Measurements from ENCODE around the gene CELA1. TPM values are rescaled to one million over a fixed set of nuclear protein-coding genes. Genes with fewer than 3 reads are reported as not detected.

Gene CELA1
- total RNA-seq, 2 donors from 2014 or later: not detected

GRCh38 chr12:51335931-51336330 lies 10.5 kb downstream of the CELA1 start:
- H3K36me3 ChIP-seq: no peaks in the 10 kb centered on the region

GRCh38 chr12:51334764-51335163 lies 11.7 kb downstream of the CELA1 start:
- Histone ChIP-seq H3K4me3 (no peak overlapping the region), H3K36me3 (no peaks in the 10 kb centered on the region), H3K9me3 (no peaks in the 10 kb centered on the region), H3K27me3 (replicated peaks; ENCODE audit: insufficient read depth) (no peaks in the 10 kb centered on the region), H3K27ac (no peak overlapping the region), H3K4me1 (replicated peaks) (no peaks in the 10 kb centered on the region)
- TF ChIP-seq POLR2A (IDR thresholded peaks at IDR 0.05) (no peak), CTCF (IDR thresholded peaks at IDR 0.05) (no peak), POLR2AphosphoS5 (IDR thresholded peaks at IDR 0.05) (no peak)
- 72% methylated on average over 4 of the region's 4 CpGs for WGBS
- intact Hi-C loops (cut with DNase I): no loop called here
- DNase-seq (ENCODE audit: low spot score): no peak

More at GRCh38 chr12:51335931-51336330, 10.5 kb downstream of the CELA1 start:
- TF ChIP-seq POLR2AphosphoS5 (IDR thresholded peaks at IDR 0.05) (no peak), CTCF (IDR thresholded peaks at IDR 0.05) (no peak), POLR2A (IDR thresholded peaks at IDR 0.05) (no peak)
- no peak for DNase-seq (ENCODE audit: low spot score)
- Histone ChIP-seq H3K27ac (no peak overlapping the region), H3K4me3 (no peak overlapping the region), H3K4me1 (replicated peaks) (no peaks in the 10 kb centered on the region), H3K27me3 (replicated peaks; ENCODE audit: insufficient read depth) (no peaks in the 10 kb centered on the region), H3K9me3 (no peaks in the 10 kb centered on the region)
- 80% methylated on average over 2 of the region's 2 CpGs for WGBS
- intact Hi-C loops (cut with DNase I): no loop called here

- Histone ChIP-seq H3K4me3 (no peak overlapping the region), H3K4me1 (replicated peaks) (no peaks in the 10 kb centered on the region), H3K9me3 (no peaks in the 10 kb centered on the region), H3K27me3 (replicated peaks; ENCODE audit: insufficient read depth) (no peaks in the 10 kb centered on the region), H3K36me3 (no peaks in the 10 kb centered on the region), H3K27ac (no peak overlapping the region)
- DNase-seq (ENCODE audit: low spot score): no peak
- WGBS: 73% methylated on average over 6 of the region's 6 CpGs
- intact Hi-C loops (cut with DNase I): no loop called here
- TF ChIP-seq CTCF (IDR thresholded peaks at IDR 0.05): no peak
- TF ChIP-seq POLR2A (IDR thresholded peaks at IDR 0.05): no peak
- TF ChIP-seq POLR2AphosphoS5 (IDR thresholded peaks at IDR 0.05): no peak
Measured at GRCh38 chr12:51333536-51333935, 12.9 kb downstream of the CELA1 start.

- H3K4me1 ChIP-seq (replicated peaks): no peaks in the 10 kb centered on the region
- no peaks in the 10 kb centered on the region for H3K36me3 ChIP-seq
- no peaks in the 10 kb centered on the region for H3K27me3 ChIP-seq (replicated peaks; ENCODE audit: insufficient read depth)
- no peak overlapping the region for H3K27ac ChIP-seq
- intact Hi-C loops (cut with DNase I): no loop called here
- no peak for DNase-seq (ENCODE audit: low spot score)
- H3K4me3 ChIP-seq: no peak overlapping the region
- H3K9me3 ChIP-seq: no peaks in the 10 kb centered on the region
- TF ChIP-seq CTCF (IDR thresholded peaks at IDR 0.05) (no peak), POLR2AphosphoS5 (IDR thresholded peaks at IDR 0.05) (no peak), POLR2A (IDR thresholded peaks at IDR 0.05) (no peak)
Measured at GRCh38 chr12:51330186-51330585, 16.3 kb downstream of the CELA1 start.

GRCh38 chr12:51329742-51330141 lies 16.7 kb downstream of the CELA1 start:
- no peaks in the 10 kb centered on the region for H3K9me3 ChIP-seq
- intact Hi-C loops (cut with DNase I): no loop called here
- no peaks in the 10 kb centered on the region for H3K36me3 ChIP-seq
- no peak for TF ChIP-seq POLR2A (IDR thresholded peaks at IDR 0.05)
- TF ChIP-seq POLR2AphosphoS5 (IDR thresholded peaks at IDR 0.05): no peak
- TF ChIP-seq CTCF (IDR thresholded peaks at IDR 0.05): no peak
- H3K27me3 ChIP-seq (replicated peaks; ENCODE audit: insufficient read depth): no peaks in the 10 kb centered on the region
- WGBS: 69% methylated on average over 5 of the region's 5 CpGs
- H3K27ac ChIP-seq: no peak overlapping the region
- H3K4me1 ChIP-seq (replicated peaks): no peaks in the 10 kb centered on the region
- H3K4me3 ChIP-seq: no peak overlapping the region
- no peak for DNase-seq (ENCODE audit: low spot score)
